GM12878 (cell line): ENCODE results near the gene ANKRD40CL. TPM values are rescaled to one million over a fixed set of nuclear protein-coding genes. Genes with fewer than 3 reads are reported as not detected.

Source experiments
- ATAC-seq: fragments of 200-7000 bp; cut with Tn5 transposase; 3 replicates; pipeline ENCODE4 v1.9.1; 2020; ENCODE audit warnings: mild to moderate bottlenecking, moderate library complexity
- BruUV-seq: library from RNA; stranded (reverse); fragments of 400-500 nt; replicated peaks from 2 replicates; lab custom pipeline; 2021; lab: Mats Ljungman, UMichigan
- CTCF ChIA-PET: fragments of 300-600 bp; sonication (Branson Sonifier 250); formaldehyde crosslinking; extraction: SDS; loops from one replicate; lab custom pipeline; 2021; ENCODE audit warnings: inconsistent platforms; lab: Yijun Ruan, JAX
- POLR2A ChIA-PET: fragments of 350-600 bp; formaldehyde crosslinking; extraction: SDS; loops from one replicate; lab custom pipeline; 2021; ENCODE audit warnings: inconsistent platforms; lab: Charles Lee
- RAD21 ChIA-PET: fragments of 300-600 bp; sonication (Branson Sonifier 250); formaldehyde crosslinking; loops from one replicate; lab custom pipeline; 2023; ENCODE audit warnings: antibody characterized with exemption; ENCODE audit not compliant: unreplicated experiment; lab: Charles Lee
- SMC1A ChIA-PET: fragments of 300-600 bp; sonication (Branson Sonifier 250); formaldehyde crosslinking; loops from one replicate; lab custom pipeline; 2023; ENCODE audit not compliant: unreplicated experiment, uncharacterized antibody; lab: Charles Lee
- DNase-seq: peaks from one replicate; pipeline ENCODE4 v3.0.0-alpha.2; 2011; ENCODE audit warnings: low read depth, low spot score
- FAIRE-seq: peaks from 3 replicates; lab custom pipeline; 2011; peaks lifted over from hg19 to GRCh38; lab: Jason Lieb, UNC
- H2AFZ ChIP-seq: 2 replicates; pipeline ENCODE4 v1.6.0; 2011; ENCODE audit warnings: low read depth, low read length, control low read depth; ENCODE audit not compliant: control insufficient read depth
- H3K27ac ChIP-seq: 2 replicates; pipeline ENCODE4 v1.5.1; 2011; ENCODE audit warnings: control low read depth; ENCODE audit not compliant: control insufficient read depth, insufficient read depth
- H3K27me3 ChIP-seq, 2 experiments: replicated peaks in 1 of 2; 2 replicates each; pipeline versions ENCODE4 v1.6.0 to v1.6.1; 2011; ENCODE audit warnings: low read length in 1 of 2; ENCODE audit not compliant: control insufficient read depth in 2 of 2, insufficient read depth in 2 of 2
- H3K36me3 ChIP-seq, 2 experiments: 2 replicates each; pipeline ENCODE4 v1.5.1; 2011; ENCODE audit warnings: low read length in 1 of 2; ENCODE audit not compliant: control insufficient read depth in 2 of 2, insufficient read depth in 2 of 2
- H3K4me1 ChIP-seq: 2 replicates; pipeline ENCODE4 v1.6.1; 2011; ENCODE audit warnings: mild to moderate bottlenecking, low read length, moderate library complexity, mixed read lengths; ENCODE audit not compliant: control insufficient read depth, insufficient read depth
- H3K4me2 ChIP-seq: 2 replicates; pipeline ENCODE4 v1.6.0; 2011; ENCODE audit warnings: control low read depth; ENCODE audit not compliant: control insufficient read depth, insufficient read depth
- H3K4me3 ChIP-seq: fragments of 200-600 bp; sonication (generic); 2 replicates; pipeline ENCODE4 v1.5.1; 2016
- H3K79me2 ChIP-seq: 2 replicates; pipeline ENCODE4 v1.6.0; 2011; ENCODE audit warnings: low read length; ENCODE audit not compliant: control insufficient read depth, insufficient read depth
- H3K9ac ChIP-seq: 2 replicates; pipeline ENCODE4 v1.8.0; 2011; ENCODE audit warnings: low read length, control low read depth, mixed read lengths; ENCODE audit not compliant: control insufficient read depth, insufficient read depth
- H3K9me3 ChIP-seq: replicated peaks from 3 replicates; pipeline ENCODE4 v1.5.1; 2011; ENCODE audit warnings: mild to moderate bottlenecking, low read length; ENCODE audit not compliant: control insufficient read depth, insufficient read depth
- H4K20me1 ChIP-seq: 2 replicates; pipeline ENCODE4 v1.6.0; 2011; ENCODE audit not compliant: control insufficient read depth, insufficient read depth
- ASH2L ChIP-seq: fragments of 300-600, 200-600 bp; sonication (generic); IDR thresholded peaks from 2 replicates; pipeline ENCODE4 v1.6.1; 2017; ENCODE audit warnings: low read depth, mild to moderate bottlenecking, borderline replicate concordance
- CBX5 ChIP-seq: sonication (generic); IDR thresholded peaks from 2 replicates; pipeline ENCODE4 v1.6.1; 2016; ENCODE audit warnings: low read depth, moderate library complexity, mild to moderate bottlenecking, inconsistent platforms
- E2F8 ChIP-seq: fragments of 450-650 bp; IDR thresholded peaks from 2 replicates; pipeline ENCODE4 v1.6.1; 2018; ENCODE audit warnings: mild to moderate bottlenecking, low read depth, moderate library complexity; ENCODE audit not compliant: partially characterized antibody
- E4F1 ChIP-seq: fragments of 450-650 bp; IDR thresholded peaks from 2 replicates; pipeline ENCODE4 v1.6.1; 2018; ENCODE audit warnings: borderline replicate concordance, mild to moderate bottlenecking; ENCODE audit not compliant: partially characterized antibody
- FOXK2 ChIP-seq: fragments of 450-650 bp; IDR thresholded peaks from 2 replicates; pipeline ENCODE4 v1.6.1; 2017; ENCODE audit warnings: mild to moderate bottlenecking, moderate library complexity
- MEF2B ChIP-seq: fragments of 450-650 bp; IDR thresholded peaks from 2 replicates; pipeline ENCODE4 v1.6.1; 2018; ENCODE audit warnings: mild to moderate bottlenecking, moderate library complexity; ENCODE audit not compliant: partially characterized antibody, poor library complexity, severe bottlenecking
- RELA ChIP-seq: fragments of 450-650 bp; IDR thresholded peaks from 2 replicates; pipeline ENCODE4 v1.8.0; 2014; ENCODE audit warnings: borderline replicate concordance; ENCODE audit not compliant: partially characterized antibody
- RUNX3 ChIP-seq: IDR thresholded peaks from 2 replicates; pipeline ENCODE4 v1.6.1; 2012; ENCODE audit warnings: low read length, inconsistent platforms
- SMAD1 ChIP-seq: fragments of 450-650 bp; IDR thresholded peaks from 2 replicates; pipeline ENCODE4 v1.6.1; 2018; ENCODE audit warnings: mild to moderate bottlenecking, low read depth; ENCODE audit not compliant: partially characterized antibody
- SMAD5 ChIP-seq: IDR thresholded peaks from 2 replicates; pipeline ENCODE4 v1.6.1; 2016; ENCODE audit warnings: antibody characterized with exemption, low read depth
- SMARCA5 ChIP-seq: fragments of 450-650 bp; IDR thresholded peaks from 2 replicates; pipeline ENCODE4 v1.6.1; 2017; ENCODE audit warnings: mild to moderate bottlenecking
- SREBF1 ChIP-seq: IDR thresholded peaks from 2 replicates; pipeline ENCODE4 v1.6.1; 2012; ENCODE audit warnings: mild to moderate bottlenecking, low read length
- TCF7 ChIP-seq: IDR thresholded peaks from 2 replicates; pipeline ENCODE4 v1.6.1; 2014; ENCODE audit warnings: antibody characterized with exemption, borderline replicate concordance
- USF1 ChIP-seq: IDR thresholded peaks from 2 replicates; pipeline ENCODE4 v1.6.1; 2011; ENCODE audit warnings: borderline replicate concordance, low read depth, mild to moderate bottlenecking, moderate library complexity, mixed read lengths, low read length; ENCODE audit not compliant: insufficient read depth; ENCODE audit errors: extremely low read length
- YBX1 ChIP-seq: fragments of 450-650 bp; IDR thresholded peaks from 2 replicates; pipeline ENCODE4 v1.6.1; 2016; ENCODE audit warnings: antibody characterized with exemption
- ZBED1 ChIP-seq: IDR thresholded peaks from 2 replicates; pipeline ENCODE4 v1.6.1; 2016; ENCODE audit warnings: borderline replicate concordance
- ZNF274 ChIP-seq: IDR thresholded peaks from one replicate; pipeline ENCODE4 v1.8.0; 2011; ENCODE audit not compliant: insufficient read length, insufficient read depth
- ZNF622 ChIP-seq: fragments of 450-650 bp; IDR thresholded peaks from 2 replicates; pipeline ENCODE4 v1.6.1; 2017; ENCODE audit warnings: mild to moderate bottlenecking, inconsistent platforms
- WGBS: methylation state at CpG from one replicate; pipeline ENCODE4 v1.1.6; 2016; ENCODE audit warnings: low lambda C conversion rate; ENCODE audit not compliant: insufficient replicate concordance, insufficient coverage; ENCODE audit errors: missing lambda C conversion rate; 5-methylcytosine and 5-hydroxymethylcytosine counted together
- in situ Hi-C: fragments of 300-500 bp; cut with MboI; formaldehyde crosslinking; loops from 9 replicates; pipeline ENCODE4 v1.14.3; 2018; ENCODE audit warnings: mixed read lengths
- intact Hi-C: fragments of 100-400 bp; cut with micrococcal nuclease; formaldehyde crosslinking; loops from one replicate; pipeline ENCODE4 v1.14.2; 2022; ENCODE audit not compliant: unreplicated experiment
- polyA plus RNA-seq, 11 experiments: library from polyadenylated mRNA; depleted of rRNA in 4 of 11; unstranded in 6 of 11; stranded (reverse) in 5 of 11; fragments of >200 nt; fragmentation: Nextera tagmentation in 4 of 11; fragmentation: Illumina TruSeq in 1 of 11; extraction: Ambion mirVana in 4 of 11; extraction: Trizol in 1 of 11; gene quantifications; 1 replicate in 1 of 11; 2 replicates in 10 of 11; pipeline versions ENCODE4 v1.2.1 to v1.2.3, GENCODE V29; 2011 to 2016; ENCODE audit warnings: inconsistent platforms in 2 of 11, missing spikeins in 2 of 11, low read depth in 1 of 11
- total RNA-seq, 4 experiments: library from RNA; depleted of rRNA in 3 of 4; stranded (reverse); fragments of >200 nt in 3 of 4; fragmentation: Illumina TruSeq in 1 of 4; extraction: Trizol in 1 of 4; gene quantifications; 2 replicates each; pipeline versions ENCODE4 v1.2.1 to v1.2.3, GENCODE V29; 2013 to 2021

Gene ANKRD40CL
- total and polyA plus RNA-seq, 10 of the 15 experiments (the other 5 are each of a cell fraction or from before 2014, with no cell fraction given): not detected

GRCh38 chr17:50787106-50787505 lies 19.8 kb upstream of the ANKRD40CL start:
- H3K9me3 ChIP-seq: no peaks in the 10 kb centered on the region
- TF ChIP-seq MEF2B (no peak), YBX1 (no peak), ASH2L (no peak), FOXK2 (no peak), SMAD1 (no peak), SMAD5 (no peak), CBX5 (no peak), RELA (no peak), TCF7 (no peak), ZBED1 (no peak), ZNF622 (no peak), E4F1 (no peak), E2F8 (no peak), USF1 (no peak), RUNX3 (no peak), ZNF274 (no peak), SMARCA5 (no peak), SREBF1 (no peak)
- SMC1A ChIA-PET: interaction anchor here (1.0 kb wide), 1 partner anchor 39 kb away, joined by 3 read pairs; no protein-coding TSS in a partner anchor
- H3K9ac ChIP-seq: no peak overlapping the region
- H4K20me1 ChIP-seq: no peaks in the 10 kb centered on the region
- peak overlapping the region; percentile 39; the same call in 1 of the 2 replicates for H2AFZ ChIP-seq
- no peak overlapping the region for H3K4me3 ChIP-seq
- POLR2A ChIA-PET: interaction anchor here (0.6 kb wide), 1 partner anchor 25 kb away, joined by 4 read pairs; no protein-coding TSS in a partner anchor
- H3K4me2 ChIP-seq: no peak overlapping the region
- H3K27me3 ChIP-seq: no peaks in the 10 kb centered on the region
- CTCF ChIA-PET: interaction anchor here (0.8 to 6.3 kb wide), 6 partner anchors 9 to 66 kb away, joined by 3 to 84 read pairs (median 3); no protein-coding TSS in a partner anchor
- no peaks in the 10 kb centered on the region; the same call in 1 of the 2 replicates for H3K4me1 ChIP-seq
- intact Hi-C loops (no loop called here), in situ Hi-C loops (loop anchor here (10.0 kb wide), 1 partner anchor 168 kb away; no protein-coding TSS in a partner anchor)
- DNase-seq (no peak), ATAC-seq (no peak), FAIRE-seq (no peak)
- no TSS peak for BruUV-seq
- RAD21 ChIA-PET: no interaction called here
- WGBS: 48% methylated on average over 7 of the region's 7 CpGs
- H3K27ac ChIP-seq: no peak overlapping the region
- no peaks in the 10 kb centered on the region for H3K79me2 ChIP-seq
- no peaks in the 10 kb centered on the region for H3K36me3 ChIP-seq
